WTC11 (cell line): ENCODE measurements around the gene NEURL1B. TPM values are rescaled to one million over a fixed set of nuclear protein-coding genes. Genes with fewer than 3 reads are reported as not detected.

Experiments used
- ATAC-seq: fragments of 200-7000 bp; cut with Tn5 transposase; 2 replicates; pipeline ENCODE4 v1.10.0; 2021; ENCODE audit warnings: mild to moderate bottlenecking, moderate library complexity
- CTCF ChIA-PET: fragments of 300-600 bp; sonication (Branson Sonifier 250); formaldehyde crosslinking; loops from one replicate; lab custom pipeline; 2021; ENCODE audit warnings: antibody characterized with exemption; lab: Charles Lee
- POLR2A ChIA-PET: fragments of 350-600 bp; sonication (Branson Sonifier 250); formaldehyde crosslinking; loops from one replicate; lab custom pipeline; 2021; ENCODE audit warnings: antibody characterized with exemption; lab: Charles Lee
- DNase-seq: peaks from one replicate; pipeline ENCODE4 v3.0.0; 2021; ENCODE audit warnings: low spot score
- H3K27ac Mint-ChIP-seq: 2 replicates; pipeline ENCODE4 v1.8.0; 2021; ENCODE audit warnings: mixed read lengths
- H3K27me3 Mint-ChIP-seq: 2 replicates; pipeline ENCODE4 v1.8.0; 2021; ENCODE audit warnings: low read depth, mild to moderate bottlenecking, moderate library complexity, mixed read lengths
- H3K36me3 Mint-ChIP-seq: 2 replicates; pipeline ENCODE4 v1.8.0; 2021; ENCODE audit warnings: mixed read lengths
- H3K4me1 Mint-ChIP-seq: 2 replicates; pipeline ENCODE4 v1.8.0; 2022; ENCODE audit warnings: mixed read lengths
- H3K4me3 Mint-ChIP-seq: 2 replicates; pipeline ENCODE4 v1.8.0; 2021; ENCODE audit warnings: mild to moderate bottlenecking, moderate library complexity, mixed read lengths
- H3K9me3 Mint-ChIP-seq: 2 replicates; pipeline ENCODE4 v1.8.0; 2021; ENCODE audit warnings: mixed read lengths
- ATF2 ChIP-seq: sonication (generic); formaldehyde crosslinking; IDR thresholded peaks from 2 replicates; pipeline ENCODE4 v1.8.1; 2022; ENCODE audit warnings: low read depth, missing genetic modification reagents, borderline replicate concordance
- E2F5 ChIP-seq: sonication (generic); formaldehyde crosslinking; IDR thresholded peaks from 2 replicates; pipeline ENCODE4 v1.8.1; 2022; ENCODE audit warnings: mild to moderate bottlenecking, moderate library complexity, missing genetic modification reagents
- ETV6 ChIP-seq: sonication (generic); formaldehyde crosslinking; IDR thresholded peaks from 2 replicates; pipeline ENCODE4 v1.8.1; 2022; ENCODE audit warnings: mild to moderate bottlenecking, missing genetic modification reagents
- FOXJ3 ChIP-seq: sonication (generic); formaldehyde crosslinking; IDR thresholded peaks from 2 replicates; pipeline ENCODE4 v1.9.0; 2021; ENCODE audit warnings: missing genetic modification reagents, mild to moderate bottlenecking, borderline replicate concordance
- GABPB1 ChIP-seq: sonication (generic); formaldehyde crosslinking; IDR thresholded peaks from 2 replicates; pipeline ENCODE4 v1.8.1; 2023; ENCODE audit warnings: mild to moderate bottlenecking, missing genetic modification reagents
- HMGA2 ChIP-seq: fragments of 250-450 bp; sonication (Bioruptor Pico); IDR thresholded peaks from 2 replicates; pipeline ENCODE4 v1.4.0; 2021; ENCODE audit warnings: mild to moderate bottlenecking, moderate library complexity
- HMGXB4 ChIP-seq: sonication (generic); formaldehyde crosslinking; IDR thresholded peaks from 2 replicates; pipeline ENCODE4 v1.8.1; 2023; ENCODE audit warnings: mild to moderate bottlenecking, moderate library complexity, missing genetic modification reagents
- IRF1 ChIP-seq: sonication (generic); formaldehyde crosslinking; IDR thresholded peaks from 2 replicates; pipeline ENCODE4 v1.8.0; 2023; ENCODE audit warnings: missing genetic modification reagents
- JAZF1 ChIP-seq: fragments of 250-450 bp; sonication (Bioruptor Pico); IDR thresholded peaks from 2 replicates; pipeline ENCODE4 v1.9.0; 2021; ENCODE audit warnings: moderate library complexity, mild to moderate bottlenecking, inconsistent platforms
- PRRX2 ChIP-seq: fragments of 250-450 bp; sonication (Bioruptor Pico); IDR thresholded peaks from 2 replicates; pipeline ENCODE4 v1.8.0; 2021; ENCODE audit warnings: mild to moderate bottlenecking
- RORB ChIP-seq: fragments of 250-450 bp; sonication (Bioruptor Pico); IDR thresholded peaks from 2 replicates; pipeline ENCODE4 v1.9.0; 2021; ENCODE audit warnings: mild to moderate bottlenecking
- STAT6 ChIP-seq: sonication (generic); formaldehyde crosslinking; conservative IDR thresholded peaks from 2 replicates; pipeline ENCODE4 v1.8.1; 2023; ENCODE audit warnings: mild to moderate bottlenecking, low read depth, missing genetic modification reagents, moderate library complexity
- TCF7 ChIP-seq: sonication (generic); formaldehyde crosslinking; IDR thresholded peaks from 2 replicates; pipeline ENCODE4 v1.8.0; 2022; ENCODE audit warnings: mild to moderate bottlenecking, low read depth, missing genetic modification reagents, moderate library complexity
- TP53 ChIP-seq: sonication (generic); formaldehyde crosslinking; IDR thresholded peaks from 2 replicates; pipeline ENCODE4 v1.8.1; 2023; ENCODE audit warnings: mild to moderate bottlenecking, missing genetic modification reagents
- ZNF138 ChIP-seq: sonication (generic); formaldehyde crosslinking; conservative IDR thresholded peaks from 2 replicates; pipeline ENCODE4 v1.8.1; 2022; ENCODE audit warnings: mild to moderate bottlenecking, moderate library complexity, missing genetic modification reagents
- ZNF396 ChIP-seq: fragments of 250-450 bp; sonication (Bioruptor Pico); IDR thresholded peaks from 2 replicates; pipeline ENCODE4 v1.8.0; 2021; ENCODE audit warnings: mild to moderate bottlenecking, moderate library complexity, borderline replicate concordance
- ZNF512 ChIP-seq: sonication (generic); formaldehyde crosslinking; IDR thresholded peaks from 2 replicates; pipeline ENCODE4 v1.8.1; 2022; ENCODE audit warnings: missing genetic modification reagents, borderline replicate concordance
- total RNA-seq: library from RNA; stranded (reverse); gene quantifications from 3 replicates; pipeline ENCODE4 v1.2.3, GENCODE V29; 2021

Gene NEURL1B
- total RNA-seq, 1 experiment from 2014 or later, result 9.8 TPM

- DNase-seq (no peak), ATAC-seq (no peak)
- ChIA-PET CTCF (interaction anchor here (1.0 to 2.6 kb wide), 4 partner anchors 9 to 215 kb away, joined by 3 to 17 read pairs (median 4); no protein-coding TSS in a partner anchor), POLR2A (interaction anchor here (1.6 kb wide), 1 partner anchor 48 kb away, joined by 6 read pairs; the partner anchor contains the start of gene DUSP1)
- Mint-ChIP-seq H3K36me3 (no peaks in the 10 kb centered on the region), H3K4me1 (0 out of 2 replicates have a peak, but pooled peaks cover 2% of the 10 kb centered on the region), H3K27ac (no peak overlapping the region), H3K4me3 (no peak overlapping the region), H3K27me3 (peaks cover 26% of the 10 kb centered on the region), H3K9me3 (no peaks in the 10 kb centered on the region)
- TF ChIP-seq ZNF512 (CRISPR knock-in tag) (no peak), ATF2 (CRISPR knock-in tag) (no peak), TP53 (CRISPR knock-in tag) (no peak), JAZF1 (no peak), PRRX2 (CRISPR knock-in tag) (no peak), E2F5 (no peak), ZNF138 (CRISPR knock-in tag) (no peak), TCF7 (CRISPR knock-in tag) (no peak), FOXJ3 (CRISPR knock-in tag) (no peak), HMGA2 (no peak), HMGXB4 (no peak)
These were observed 82.4 kb downstream of the NEURL1B start for GRCh38 chr5:172723508-172723907.

GRCh38 chr5:172724242-172725183 is 83.5 kb downstream of the NEURL1B start:
- no peak for ATAC-seq
- Mint-ChIP-seq H3K27me3 (peaks cover 28% of the 10 kb centered on the region), H3K9me3 (no peaks in the 10 kb centered on the region), H3K4me1 (0 out of 2 replicates have a peak, but pooled peaks cover 2% of the 10 kb centered on the region), H3K36me3 (no peaks in the 10 kb centered on the region), H3K4me3 (no peak overlapping the region), H3K27ac (no peak overlapping the region)
- ChIA-PET CTCF (interaction anchor here (0.6 to 2.6 kb wide), 3 partner anchors 10 to 214 kb away, joined by 4 to 17 read pairs (median 4); no protein-coding TSS in a partner anchor), POLR2A (interaction anchor here (1.6 kb wide), 1 partner anchor 47 kb away, joined by 6 read pairs; the partner anchor contains the start of gene DUSP1)
- TF ChIP-seq ZNF138 (CRISPR knock-in tag) (no peak), RORB (CRISPR knock-in tag) (no peak)
- DNase-seq, result no peak

GRCh38 chr5:172725273-172725672 is 84.2 kb downstream of the NEURL1B start:
- H3K4me3 Mint-ChIP-seq, result no peak overlapping the region
- no peak overlapping the region for H3K27ac Mint-ChIP-seq
- no peaks in the 10 kb centered on the region for H3K36me3 Mint-ChIP-seq
- ATAC-seq, result no peak
- ChIA-PET CTCF (interaction anchor here (0.6 kb wide), 2 partner anchors 10 to 81 kb away, joined by 3 to 4 read pairs; no protein-coding TSS in a partner anchor), POLR2A (no interaction called here)
- 0 out of 2 replicates have a peak, but pooled peaks cover 2% of the 10 kb centered on the region for H3K4me1 Mint-ChIP-seq
- DNase-seq, result no peak
- H3K27me3 Mint-ChIP-seq, result peaks cover 22% of the 10 kb centered on the region
- H3K9me3 Mint-ChIP-seq, result no peaks in the 10 kb centered on the region
- no peak for TF ChIP-seq ETV6 (CRISPR knock-in tag)
- TF ChIP-seq ZNF396 (CRISPR knock-in tag), result no peak
- TF ChIP-seq STAT6 (CRISPR knock-in tag), result no peak
- TF ChIP-seq GABPB1 (CRISPR knock-in tag), result no peak
- no peak for TF ChIP-seq IRF1 (CRISPR knock-in tag)
- no peak for TF ChIP-seq FOXJ3 (CRISPR knock-in tag)
